Ishikawa (cell line): ENCODE results near the gene HNMT.

ENCODE experiments used
- CEBPB ChIP-seq: IDR thresholded peaks from 2 replicates; pipeline ENCODE4 v1.6.1; 2012
- CREB1 ChIP-seq: IDR thresholded peaks from 2 replicates; pipeline ENCODE4 v1.6.1; 2012; ENCODE audit warnings: low read depth
- EGR1 ChIP-seq: IDR thresholded peaks from 2 replicates; pipeline ENCODE4 v1.6.1; 2012
- EP300 ChIP-seq: IDR thresholded peaks from 2 replicates; pipeline ENCODE4 v1.6.1; 2012; ENCODE audit warnings: borderline replicate concordance
- FOXM1 ChIP-seq: IDR thresholded peaks from 2 replicates; pipeline ENCODE4 v1.6.1; 2012; ENCODE audit warnings: low read depth, borderline replicate concordance
- MAX ChIP-seq: IDR thresholded peaks from 2 replicates; pipeline ENCODE4 v1.6.1; 2012
- NFIC ChIP-seq: IDR thresholded peaks from 2 replicates; pipeline ENCODE4 v1.6.1; 2012
- RAD21 ChIP-seq: IDR thresholded peaks from 2 replicates; pipeline ENCODE4 v1.6.1; 2012; ENCODE audit warnings: low read depth
- TAF1 ChIP-seq: IDR thresholded peaks from 2 replicates; pipeline ENCODE4 v1.6.1; 2012; ENCODE audit warnings: low read depth, mild to moderate bottlenecking
- TCF12 ChIP-seq: IDR thresholded peaks from 2 replicates; pipeline ENCODE4 v1.6.1; 2012; ENCODE audit warnings: low read depth
- TEAD4 ChIP-seq: IDR thresholded peaks from 2 replicates; pipeline ENCODE4 v1.6.1; 2012
- USF1 ChIP-seq: IDR thresholded peaks from 2 replicates; pipeline ENCODE4 v1.6.1; 2012
- YY1 ChIP-seq: IDR thresholded peaks from 2 replicates; pipeline ENCODE4 v1.6.1; 2012; ENCODE audit warnings: low read depth
- ZBTB7A ChIP-seq: IDR thresholded peaks from 2 replicates; pipeline ENCODE4 v1.6.1; 2012; ENCODE audit warnings: low read depth
- TF ChIP-seq, protein P1 (sequence below): IDR thresholded peaks from 2 replicates; pipeline ENCODE4 v1.6.1; 2012; ENCODE audit warnings: low read depth, mild to moderate bottlenecking

HNMT gene

GRCh38 chr2:137955536-137955935 lies 8.7 kb upstream of the HNMT start:
- TF ChIP-seq TEAD4 (no peak), TCF12 (no peak)

DNA sequence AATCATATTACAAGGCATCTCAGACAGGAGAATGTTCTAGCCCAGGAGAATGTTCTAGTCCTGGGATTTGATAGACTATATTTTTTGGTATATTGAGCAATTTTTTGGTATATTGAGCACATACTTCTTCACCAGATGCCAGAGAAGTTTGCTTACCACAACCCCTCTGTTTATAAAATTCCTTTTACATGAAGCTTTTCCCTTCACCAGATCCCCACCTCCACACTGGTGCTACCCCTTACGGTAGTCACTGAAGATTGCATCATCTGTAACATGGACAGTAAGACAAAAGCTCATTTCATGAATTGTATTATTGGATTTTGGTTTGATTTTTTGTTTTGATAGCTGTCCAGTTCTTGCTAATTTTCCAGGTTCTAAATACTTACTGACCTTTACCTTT lies 7.2 kb upstream of the HNMT start:
- TF ChIP-seq ZBTB7A (no peak), RAD21 (no peak), MAX (no peak), TAF1 (no peak), TEAD4 (no peak), FOXM1 (no peak), CREB1 (no peak), USF1 (no peak), EGR1 (no peak), EP300 (no peak), NFIC (no peak), YY1 (no peak), TCF12 (no peak), CEBPB (no peak)
- TF ChIP-seq, protein P1, sequence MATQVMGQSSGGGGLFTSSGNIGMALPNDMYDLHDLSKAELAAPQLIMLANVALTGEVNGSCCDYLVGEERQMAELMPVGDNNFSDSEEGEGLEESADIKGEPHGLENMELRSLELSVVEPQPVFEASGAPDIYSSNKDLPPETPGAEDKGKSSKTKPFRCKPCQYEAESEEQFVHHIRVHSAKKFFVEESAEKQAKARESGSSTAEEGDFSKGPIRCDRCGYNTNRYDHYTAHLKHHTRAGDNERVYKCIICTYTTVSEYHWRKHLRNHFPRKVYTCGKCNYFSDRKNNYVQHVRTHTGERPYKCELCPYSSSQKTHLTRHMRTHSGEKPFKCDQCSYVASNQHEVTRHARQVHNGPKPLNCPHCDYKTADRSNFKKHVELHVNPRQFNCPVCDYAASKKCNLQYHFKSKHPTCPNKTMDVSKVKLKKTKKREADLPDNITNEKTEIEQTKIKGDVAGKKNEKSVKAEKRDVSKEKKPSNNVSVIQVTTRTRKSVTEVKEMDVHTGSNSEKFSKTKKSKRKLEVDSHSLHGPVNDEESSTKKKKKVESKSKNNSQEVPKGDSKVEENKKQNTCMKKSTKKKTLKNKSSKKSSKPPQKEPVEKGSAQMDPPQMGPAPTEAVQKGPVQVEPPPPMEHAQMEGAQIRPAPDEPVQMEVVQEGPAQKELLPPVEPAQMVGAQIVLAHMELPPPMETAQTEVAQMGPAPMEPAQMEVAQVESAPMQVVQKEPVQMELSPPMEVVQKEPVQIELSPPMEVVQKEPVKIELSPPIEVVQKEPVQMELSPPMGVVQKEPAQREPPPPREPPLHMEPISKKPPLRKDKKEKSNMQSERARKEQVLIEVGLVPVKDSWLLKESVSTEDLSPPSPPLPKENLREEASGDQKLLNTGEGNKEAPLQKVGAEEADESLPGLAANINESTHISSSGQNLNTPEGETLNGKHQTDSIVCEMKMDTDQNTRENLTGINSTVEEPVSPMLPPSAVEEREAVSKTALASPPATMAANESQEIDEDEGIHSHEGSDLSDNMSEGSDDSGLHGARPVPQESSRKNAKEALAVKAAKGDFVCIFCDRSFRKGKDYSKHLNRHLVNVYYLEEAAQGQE, result no peak

- TF ChIP-seq NFIC (no peak), USF1 (no peak), MAX (no peak), FOXM1 (no peak), RAD21 (no peak), ZBTB7A (no peak), TCF12 (no peak), EP300 (no peak), YY1 (no peak), TEAD4 (no peak), CEBPB (no peak), EGR1 (no peak), TAF1 (no peak), CREB1 (no peak)
- TF ChIP-seq, protein P1, result no peak
These were observed 5.1 kb upstream of the HNMT start for GRCh38 chr2:137959166-137959565.

- TF ChIP-seq TCF12, result no peak
- no peak for TF ChIP-seq EGR1
- no peak for TF ChIP-seq CEBPB
- TF ChIP-seq RAD21, result no peak
- TF ChIP-seq FOXM1, result no peak
- TF ChIP-seq TEAD4, result no peak
- TF ChIP-seq NFIC, result no peak
- no peak for TF ChIP-seq CREB1
- no peak for TF ChIP-seq TAF1
- no peak for TF ChIP-seq EP300
- TF ChIP-seq MAX, result no peak
- TF ChIP-seq ZBTB7A, result no peak
- TF ChIP-seq, protein P1, result no peak
- no peak for TF ChIP-seq USF1
These were observed 4.0 kb upstream of the HNMT start for GRCh38 chr2:137960223-137960622.
